SK-N-MC (cell line): ENCODE data around the gene KIAA1210.

Experiments used
- EZH2 ChIP-seq: fragments of 200-600 bp; sonication (generic); IDR thresholded peaks from one replicate; pipeline ENCODE4 v1.6.1; 2017; ENCODE audit warnings: antibody characterized with exemption
- FOXP2 ChIP-seq: optimal IDR thresholded peaks from 2 replicates; pipeline ENCODE3; 2011; ENCODE audit warnings: mild to moderate bottlenecking, moderate library complexity; ENCODE audit not compliant: insufficient read depth; ENCODE audit errors: extremely low read length, control extremely low read depth
- POLR2AphosphoS5 ChIP-seq: IDR thresholded peaks from 2 replicates; pipeline ENCODE4 v1.6.1; 2012; ENCODE audit warnings: mild to moderate bottlenecking, low read depth, low read length, borderline replicate concordance

GRCh38 chrX:119151051-119151380 is 23.4 kb upstream of the KIAA1210 start:
- TF ChIP-seq POLR2AphosphoS5 (no peak), EZH2 (no peak), FOXP2 (no peak)
